SK-N-SH treated with all-trans-retinoic acid at 6 μM for 48 hours (cell line): ENCODE results near the gene DCTN5.

Experiments used
- ISL1 ChIP-seq: fragments of 250-450 bp; sonication (Bioruptor Pico); IDR thresholded peaks from 2 replicates; pipeline ENCODE4 v2.1.2; 2022; ENCODE audit warnings: mild to moderate bottlenecking, moderate library complexity
- PATZ1 ChIP-seq: fragments of 250-450 bp; sonication (Bioruptor Pico); IDR thresholded peaks from 2 replicates; pipeline ENCODE4 v1.8.0; 2020; ENCODE audit warnings: mild to moderate bottlenecking, moderate library complexity, borderline replicate concordance
- PPARA ChIP-seq: fragments of 250-450 bp; sonication (Bioruptor Pico); IDR thresholded peaks from 2 replicates; pipeline ENCODE4 v1.5.0; 2020; ENCODE audit warnings: mild to moderate bottlenecking, borderline replicate concordance
- TOX ChIP-seq: fragments of 250-450 bp; sonication (Bioruptor Pico); IDR thresholded peaks from 2 replicates; pipeline ENCODE4 v1.8.0; 2021; ENCODE audit warnings: mild to moderate bottlenecking, moderate library complexity, borderline replicate concordance

GRCh38 chr16:23624092-23624491 lies 17.2 kb upstream of the DCTN5 start:
- no peak for TF ChIP-seq TOX (CRISPR knock-in tag)
- TF ChIP-seq PATZ1 (CRISPR knock-in tag): no peak
- no peak for TF ChIP-seq ISL1 (CRISPR knock-in tag)
- no peak for TF ChIP-seq PPARA (CRISPR knock-in tag)
